GM10847 (cell line): Measurements from ENCODE around the gene MMP8.

Experiments used
- POLR2A ChIP-seq: IDR thresholded peaks from 2 replicates; pipeline ENCODE4 v1.6.1; 2011; ENCODE audit not compliant: insufficient read length; ENCODE audit errors: extremely low read depth

The MMP8 gene

DNA sequence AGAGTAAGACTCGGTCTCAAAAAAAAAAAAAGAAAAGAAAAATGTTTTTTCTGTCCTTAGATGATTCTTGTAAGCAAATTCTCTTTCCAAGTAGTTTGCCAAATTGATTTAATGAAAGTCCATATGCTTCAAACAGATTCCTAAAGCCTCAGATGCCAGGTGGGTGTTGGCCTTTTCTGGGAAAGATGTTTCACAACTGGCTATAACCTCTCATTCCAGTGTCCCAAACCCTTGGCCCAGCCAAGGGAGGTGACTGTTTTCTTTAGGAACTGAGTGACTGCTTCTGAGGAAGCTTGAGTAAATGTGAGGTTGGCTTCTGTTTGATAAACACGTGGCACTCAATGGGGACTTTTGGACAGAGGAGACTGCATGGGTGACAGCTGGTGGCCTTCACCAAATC is 46.7 kb downstream of the MMP8 start:
- TF ChIP-seq POLR2A, result no peak

DNA sequence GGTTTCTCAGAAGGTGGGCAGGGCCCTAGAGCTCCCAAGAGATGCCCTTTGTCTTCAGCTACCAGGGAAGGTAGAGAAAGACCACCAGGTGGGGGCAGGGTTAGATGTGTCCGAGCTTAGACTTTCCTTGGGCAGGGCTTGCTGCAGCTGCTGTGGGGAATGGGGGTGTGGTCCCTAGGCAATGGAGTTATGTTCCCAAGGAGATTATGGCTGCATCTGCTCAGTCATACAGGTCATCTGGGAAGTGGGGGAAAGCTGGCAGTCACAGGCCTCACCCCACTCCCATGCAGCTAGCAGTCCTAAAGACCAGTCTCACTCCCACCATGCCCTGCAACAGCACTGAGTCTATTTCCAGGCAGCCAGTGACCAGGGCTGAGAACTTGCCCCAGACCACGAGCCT is 48.7 kb downstream of the MMP8 start:
- TF ChIP-seq POLR2A, result no peak

DNA sequence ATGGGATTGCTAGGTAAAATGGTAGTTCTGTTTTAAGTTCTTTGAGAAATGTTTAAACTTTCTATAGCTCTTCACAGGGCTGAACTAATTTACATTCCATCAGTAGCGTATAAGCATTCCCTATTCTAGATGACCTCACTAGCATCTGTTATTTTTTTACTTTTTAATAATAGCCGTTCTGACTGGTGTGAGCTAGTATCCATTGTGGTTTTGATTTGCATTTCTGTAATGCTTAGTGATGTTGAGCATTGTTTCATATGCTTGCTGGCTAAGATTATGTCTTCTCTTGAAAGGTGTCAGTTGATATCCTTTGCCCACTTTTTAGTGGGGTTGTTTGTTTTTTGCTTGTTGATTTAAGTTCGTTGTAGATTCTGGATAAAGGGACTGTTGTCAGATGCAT is 55.1 kb downstream of the MMP8 start:
- no peak for TF ChIP-seq POLR2A

DNA sequence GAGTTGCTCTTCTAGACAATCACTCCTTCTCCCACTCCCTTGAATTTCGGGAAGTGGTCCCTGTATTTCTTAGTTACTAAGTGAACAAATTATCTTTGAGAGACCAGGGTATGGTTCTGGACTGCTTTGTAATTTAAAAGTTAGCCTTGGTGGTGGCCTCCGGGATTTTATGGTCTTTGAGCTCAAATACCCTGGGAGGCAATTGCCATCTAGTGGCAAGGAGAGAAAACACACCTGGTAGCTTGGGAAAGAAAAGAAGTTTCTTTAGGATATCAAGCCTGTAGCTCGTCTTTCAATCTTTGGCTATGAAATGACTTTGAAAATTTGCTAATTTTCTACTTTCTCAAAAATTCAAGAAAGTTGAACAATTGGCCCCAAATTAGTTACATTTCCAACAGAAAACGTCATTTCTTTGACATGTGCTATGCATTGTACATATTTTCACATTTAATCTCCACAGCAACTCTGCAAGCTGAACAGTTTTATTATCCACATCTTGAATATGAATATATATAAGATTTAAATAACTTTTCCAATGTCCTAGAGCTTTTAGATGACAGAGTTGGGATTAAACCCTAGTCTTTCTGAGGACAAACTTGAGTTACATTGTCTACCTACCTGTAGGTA is 58.3 kb downstream of the MMP8 start:
- no peak for TF ChIP-seq POLR2A

DNA sequence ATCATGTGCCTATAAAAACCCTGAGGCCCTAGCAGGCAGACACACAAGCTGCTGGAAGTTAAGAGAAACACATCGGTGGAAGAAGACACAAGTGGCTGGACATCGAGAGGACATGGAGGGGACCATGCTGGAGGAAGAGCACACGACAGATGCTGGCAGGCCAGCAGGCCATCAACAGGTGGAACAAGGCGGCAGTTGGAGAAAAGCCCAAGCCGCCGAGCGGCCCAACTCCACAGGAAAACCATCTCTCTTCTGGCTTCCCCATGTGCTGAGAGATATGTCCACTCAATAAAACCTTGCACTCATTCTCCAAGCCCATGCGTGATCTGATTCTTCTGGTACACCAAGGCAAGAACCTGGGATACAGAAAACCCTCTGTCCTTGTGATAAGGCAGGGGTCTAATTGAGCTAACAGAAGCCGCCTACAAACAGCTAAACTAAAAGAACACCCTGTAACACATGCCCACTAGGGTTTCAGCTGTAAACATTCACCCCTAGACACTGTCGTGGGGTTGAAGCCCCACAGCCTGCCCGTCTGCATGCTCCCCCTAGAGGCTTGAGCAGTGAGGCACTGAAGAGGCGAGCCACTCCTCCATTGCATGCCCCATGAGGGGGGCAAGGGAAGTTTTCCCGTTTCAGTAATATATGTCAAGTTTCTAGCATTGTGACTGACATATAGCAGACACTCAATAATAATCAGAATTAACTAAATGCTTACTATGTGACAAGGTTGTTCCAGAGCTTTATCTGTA is 60.6 kb downstream of the MMP8 start:
- TF ChIP-seq POLR2A, result no peak

DNA sequence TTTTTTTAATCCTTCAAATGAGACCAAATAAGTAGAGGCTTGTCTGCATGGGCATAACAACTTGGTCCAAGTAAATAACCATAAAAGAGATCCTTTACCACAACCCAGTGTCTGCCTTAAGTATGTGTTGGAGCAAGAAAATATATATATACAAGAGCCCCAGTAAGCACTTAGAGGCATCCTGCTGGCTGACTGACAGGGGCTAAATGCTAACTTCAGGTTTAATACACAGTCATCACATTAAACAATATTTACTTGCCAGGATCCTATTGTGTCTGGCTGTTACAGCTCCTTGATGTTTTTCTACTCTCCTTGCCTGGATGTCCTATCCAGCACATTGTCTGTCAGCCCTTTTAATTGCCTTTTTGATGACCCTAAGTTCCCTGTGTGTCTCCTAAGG is 62.1 kb downstream of the MMP8 start:
- TF ChIP-seq POLR2A, result no peak
